Parathyroid adenoma (tissue), 2 donors: ENCODE measurements around the gene HS6ST2.

Source experiments
- H2AFZ ChIP-seq: fragments of 300-600 bp; sonication (generic); one replicate; pipeline ENCODE4 v1.7.0; 2017; ENCODE audit warnings: antibody characterized with exemption, mild to moderate bottlenecking
- H3K27ac ChIP-seq: fragments of 300-600 bp; sonication (generic); one replicate; pipeline ENCODE4 v1.7.0; 2017
- H3K27me3 ChIP-seq: fragments of 300-600 bp; sonication (generic); one replicate; pipeline ENCODE4 v1.7.0; 2017; ENCODE audit warnings: low read length; ENCODE audit not compliant: control insufficient read depth, insufficient read depth
- H3K36me3 ChIP-seq: fragments of 300-600 bp; sonication (generic); one replicate; pipeline ENCODE4 v1.7.0; 2017; ENCODE audit warnings: low read length; ENCODE audit not compliant: control insufficient read depth, insufficient read depth
- H3K4me1 ChIP-seq: fragments of 300-600 bp; sonication (generic); one replicate; pipeline ENCODE4 v1.7.0; 2017; ENCODE audit warnings: control low read depth
- H3K4me2 ChIP-seq: fragments of 300-600 bp; sonication (generic); one replicate; pipeline ENCODE4 v1.7.0; 2017; ENCODE audit warnings: low read length
- H3K4me3 ChIP-seq: fragments of 300-600 bp; sonication (generic); one replicate; pipeline ENCODE4 v1.7.0; 2017; ENCODE audit warnings: low read depth, low read length
- H3K79me2 ChIP-seq: fragments of 300-600 bp; sonication (generic); one replicate; pipeline ENCODE4 v1.7.0; 2017; ENCODE audit warnings: control low read depth
- H3K9ac ChIP-seq: fragments of 300-600 bp; sonication (generic); one replicate; pipeline ENCODE4 v1.7.0; 2017; ENCODE audit warnings: mild to moderate bottlenecking
- H3K9me3 ChIP-seq: fragments of 300-600 bp; sonication (generic); one replicate; pipeline ENCODE4 v1.7.0; 2017; ENCODE audit warnings: low read length; ENCODE audit not compliant: control insufficient read depth
- TF ChIP-seq, protein P1 (sequence below): fragments of 300-600 bp; sonication (generic); IDR thresholded peaks from one replicate; pipeline ENCODE4 v1.7.0; 2017; ENCODE audit warnings: antibody characterized with exemption, mild to moderate bottlenecking
- donor health status: primary hyperparathyroidism.

HS6ST2 gene

GRCh38 chrX:132677233-132677716 is 281.2 kb downstream of the HS6ST2 start:
- no peak overlapping the region for H2AFZ ChIP-seq
- no peak overlapping the region for H3K9ac ChIP-seq
- no peak overlapping the region for H3K27ac ChIP-seq
- H3K79me2 ChIP-seq: no peaks in the 10 kb centered on the region
- TF ChIP-seq, protein P1, sequence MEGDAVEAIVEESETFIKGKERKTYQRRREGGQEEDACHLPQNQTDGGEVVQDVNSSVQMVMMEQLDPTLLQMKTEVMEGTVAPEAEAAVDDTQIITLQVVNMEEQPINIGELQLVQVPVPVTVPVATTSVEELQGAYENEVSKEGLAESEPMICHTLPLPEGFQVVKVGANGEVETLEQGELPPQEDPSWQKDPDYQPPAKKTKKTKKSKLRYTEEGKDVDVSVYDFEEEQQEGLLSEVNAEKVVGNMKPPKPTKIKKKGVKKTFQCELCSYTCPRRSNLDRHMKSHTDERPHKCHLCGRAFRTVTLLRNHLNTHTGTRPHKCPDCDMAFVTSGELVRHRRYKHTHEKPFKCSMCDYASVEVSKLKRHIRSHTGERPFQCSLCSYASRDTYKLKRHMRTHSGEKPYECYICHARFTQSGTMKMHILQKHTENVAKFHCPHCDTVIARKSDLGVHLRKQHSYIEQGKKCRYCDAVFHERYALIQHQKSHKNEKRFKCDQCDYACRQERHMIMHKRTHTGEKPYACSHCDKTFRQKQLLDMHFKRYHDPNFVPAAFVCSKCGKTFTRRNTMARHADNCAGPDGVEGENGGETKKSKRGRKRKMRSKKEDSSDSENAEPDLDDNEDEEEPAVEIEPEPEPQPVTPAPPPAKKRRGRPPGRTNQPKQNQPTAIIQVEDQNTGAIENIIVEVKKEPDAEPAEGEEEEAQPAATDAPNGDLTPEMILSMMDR: no peak
- H3K4me2 ChIP-seq: no peak overlapping the region
- no peaks in the 10 kb centered on the region for H3K4me1 ChIP-seq
- no peaks in the 10 kb centered on the region for H3K27me3 ChIP-seq
- H3K4me3 ChIP-seq: no peak overlapping the region
- H3K9me3 ChIP-seq: no peaks in the 10 kb centered on the region
- H3K36me3 ChIP-seq: no peaks in the 10 kb centered on the region

- no peaks in the 10 kb centered on the region for H3K9me3 ChIP-seq
- H3K4me1 ChIP-seq: no peaks in the 10 kb centered on the region
- H3K4me3 ChIP-seq: no peak overlapping the region
- no peak overlapping the region for H3K27ac ChIP-seq
- H3K9ac ChIP-seq: no peak overlapping the region
- no peaks in the 10 kb centered on the region for H3K79me2 ChIP-seq
- no peaks in the 10 kb centered on the region for H3K27me3 ChIP-seq
- TF ChIP-seq, protein P1: no peak
- H2AFZ ChIP-seq: no peak overlapping the region
- H3K4me2 ChIP-seq: no peak overlapping the region
- H3K36me3 ChIP-seq: no peaks in the 10 kb centered on the region
Measured at GRCh38 chrX:132676561-132677186, 281.8 kb downstream of the HS6ST2 start.

GRCh38 chrX:132676102-132676501 is 282.3 kb downstream of the HS6ST2 start:
- Histone ChIP-seq H3K4me2 (no peak overlapping the region), H3K9ac (no peak overlapping the region), H3K27me3 (no peaks in the 10 kb centered on the region), H3K9me3 (no peaks in the 10 kb centered on the region), H2AFZ (no peak overlapping the region), H3K79me2 (no peaks in the 10 kb centered on the region), H3K36me3 (no peaks in the 10 kb centered on the region), H3K27ac (no peak overlapping the region), H3K4me3 (no peak overlapping the region), H3K4me1 (no peaks in the 10 kb centered on the region)
- TF ChIP-seq, protein P1: no peak

DNA sequence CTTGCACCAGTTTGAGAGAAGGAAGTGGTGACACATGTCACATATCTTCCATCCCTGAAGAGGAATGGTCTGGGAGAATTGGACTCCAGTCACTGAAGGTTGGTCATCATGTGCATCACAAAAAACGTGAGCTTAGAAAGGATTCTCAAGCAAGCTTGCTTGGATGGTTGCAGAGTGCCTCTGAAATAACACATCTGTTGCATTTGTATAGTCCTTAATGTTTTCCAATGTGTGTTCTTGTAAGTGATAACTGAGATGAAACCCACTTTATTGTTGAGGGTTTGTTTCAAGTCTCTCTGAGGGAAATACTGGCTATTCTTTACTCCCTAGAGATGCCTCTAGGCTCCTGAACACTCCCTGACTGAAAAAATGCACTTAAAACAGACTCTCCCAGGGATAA is 285.1 kb downstream of the HS6ST2 start:
- Histone ChIP-seq H3K36me3 (no peaks in the 10 kb centered on the region), H3K4me2 (no peak overlapping the region), H3K4me3 (no peak overlapping the region), H3K27me3 (no peaks in the 10 kb centered on the region), H3K27ac (no peak overlapping the region), H2AFZ (no peak overlapping the region), H3K9me3 (no peaks in the 10 kb centered on the region), H3K4me1 (no peaks in the 10 kb centered on the region), H3K79me2 (no peaks in the 10 kb centered on the region), H3K9ac (no peak overlapping the region)
- TF ChIP-seq, protein P1: no peak

- TF ChIP-seq, protein P1: no peak
- no peaks in the 10 kb centered on the region for H3K79me2 ChIP-seq
- H3K27me3 ChIP-seq: no peaks in the 10 kb centered on the region
- H3K4me1 ChIP-seq: no peaks in the 10 kb centered on the region
- H3K4me2 ChIP-seq: no peak overlapping the region
- H3K36me3 ChIP-seq: no peaks in the 10 kb centered on the region
- no peak overlapping the region for H3K27ac ChIP-seq
- H3K9me3 ChIP-seq: no peaks in the 10 kb centered on the region
- no peak overlapping the region for H2AFZ ChIP-seq
- H3K9ac ChIP-seq: no peak overlapping the region
- H3K4me3 ChIP-seq: no peak overlapping the region
Measured at GRCh38 chrX:132671229-132671641, 287.2 kb downstream of the HS6ST2 start.
